ENCODE data around the gene TSN.
"Not testable (repeated sequence)": the region's sequence is repeated elsewhere in the genome, so short reads cannot be mapped to it uniquely, and the experiment has no call there.

Gene TSN

GRCh38 chr2:121804997-121805765 lies 49.7 kb downstream of the TSN start:
- Histone ChIP-seq H3K27me3 (ENCODE audit: control insufficient read depth in 1 of 2, insufficient read depth in 2 of 2, low read length in 2 of 2) (no peaks in the 10 kb centered on the region), H3K4me3 (ENCODE audit: low read depth in 1 of 2, low read length in 2 of 2) (no peak overlapping the region), H3K36me3 (ENCODE audit: insufficient read depth, low read length) (no peaks in the 10 kb centered on the region), H3K4me1 (ENCODE audit: insufficient read depth, low read length) (no peaks in the 10 kb centered on the region), H3K9ac (ENCODE audit: low read length) (no peak overlapping the region), H3K27ac (ENCODE audit: low read depth, low read length) (no peak overlapping the region), H3K9me3 (ENCODE audit: low read length) (no peaks in the 10 kb centered on the region)

- Histone ChIP-seq H3K4me1 (ENCODE audit: insufficient read depth, low read length) (no peaks in the 10 kb centered on the region), H3K36me3 (ENCODE audit: insufficient read depth, low read length) (no peaks in the 10 kb centered on the region), H3K27me3 (ENCODE audit: control insufficient read depth in 1 of 2, insufficient read depth in 2 of 2, low read length in 2 of 2) (no peaks in the 10 kb centered on the region), H3K9ac (ENCODE audit: low read length) (no peak overlapping the region), H3K9me3 (ENCODE audit: low read length) (no peaks in the 10 kb centered on the region), H3K4me3 (ENCODE audit: low read depth in 1 of 2, low read length in 2 of 2) (no peak overlapping the region), H3K27ac (ENCODE audit: low read depth, low read length) (no peak overlapping the region)
These were observed 50.3 kb downstream of the TSN start for GRCh38 chr2:121805766-121806143.

GRCh38 chr2:121807771-121808170 lies 52.3 kb downstream of the TSN start:
- H3K36me3 ChIP-seq (ENCODE audit: insufficient read depth, low read length); H3K27ac ChIP-seq (ENCODE audit: low read depth, low read length); H3K4me1 ChIP-seq (ENCODE audit: insufficient read depth, low read length); H3K9ac ChIP-seq (ENCODE audit: low read length); H3K4me3 ChIP-seq (ENCODE audit: low read depth in 1 of 2, low read length in 2 of 2); H3K9me3 ChIP-seq (ENCODE audit: low read length); H3K27me3 ChIP-seq (ENCODE audit: control insufficient read depth in 1 of 2, insufficient read depth in 2 of 2, low read length in 2 of 2): not testable (repeated sequence)

- no peak overlapping the region for H3K9ac ChIP-seq (ENCODE audit: low read length)
These were observed 54.2 kb downstream of the TSN start for GRCh38 chr2:121809607-121810006.

GRCh38 chr2:121810959-121811853 lies 55.8 kb downstream of the TSN start:
- H3K27ac ChIP-seq (ENCODE audit: low read depth, low read length): no peak overlapping the region
- no peak overlapping the region for H3K9ac ChIP-seq (ENCODE audit: low read length)
- no peaks in the 10 kb centered on the region for H3K9me3 ChIP-seq (ENCODE audit: low read length)
- H3K36me3 ChIP-seq (ENCODE audit: insufficient read depth, low read length): no peaks in the 10 kb centered on the region
- H3K27me3 ChIP-seq (ENCODE audit: control insufficient read depth in 1 of 2, insufficient read depth in 2 of 2, low read length in 2 of 2): no peaks in the 10 kb centered on the region
- H3K4me1 ChIP-seq (ENCODE audit: insufficient read depth, low read length): no peaks in the 10 kb centered on the region
- H3K4me3 ChIP-seq (ENCODE audit: low read depth in 1 of 2, low read length in 2 of 2): no peak overlapping the region

More at GRCh38 chr2:121809607-121810006, 54.2 kb downstream of the TSN start:
- Histone ChIP-seq H3K27me3 (ENCODE audit: control insufficient read depth in 1 of 2, insufficient read depth in 2 of 2, low read length in 2 of 2) (no peaks in the 10 kb centered on the region), H3K36me3 (ENCODE audit: insufficient read depth, low read length) (no peaks in the 10 kb centered on the region), H3K9me3 (ENCODE audit: low read length) (no peaks in the 10 kb centered on the region), H3K4me3 (ENCODE audit: low read depth in 1 of 2, low read length in 2 of 2) (no peak overlapping the region), H3K27ac (ENCODE audit: low read depth, low read length) (no peak overlapping the region), H3K4me1 (ENCODE audit: insufficient read depth, low read length) (no peaks in the 10 kb centered on the region)

GRCh38 chr2:121813083-121813482 lies 57.6 kb downstream of the TSN start:
- not testable (repeated sequence) for H3K4me3 ChIP-seq (ENCODE audit: low read depth in 1 of 2, low read length in 2 of 2); H3K36me3 ChIP-seq (ENCODE audit: insufficient read depth, low read length); H3K27me3 ChIP-seq (ENCODE audit: control insufficient read depth in 1 of 2, insufficient read depth in 2 of 2, low read length in 2 of 2); H3K9me3 ChIP-seq (ENCODE audit: low read length); H3K27ac ChIP-seq (ENCODE audit: low read depth, low read length); H3K9ac ChIP-seq (ENCODE audit: low read length); H3K4me1 ChIP-seq (ENCODE audit: insufficient read depth, low read length)

- Histone ChIP-seq H3K9me3 (ENCODE audit: low read length) (no peaks in the 10 kb centered on the region), H3K27ac (ENCODE audit: low read depth, low read length) (no peak overlapping the region), H3K9ac (ENCODE audit: low read length) (no peak overlapping the region), H3K27me3 (ENCODE audit: control insufficient read depth in 1 of 2, insufficient read depth in 2 of 2, low read length in 2 of 2) (no peaks in the 10 kb centered on the region), H3K36me3 (ENCODE audit: insufficient read depth, low read length) (no peaks in the 10 kb centered on the region), H3K4me3 (ENCODE audit: low read depth in 1 of 2, low read length in 2 of 2) (no peak overlapping the region), H3K4me1 (ENCODE audit: insufficient read depth, low read length) (no peaks in the 10 kb centered on the region)
These were observed 59.8 kb downstream of the TSN start for GRCh38 chr2:121815216-121815615.

GRCh38 chr2:121816797-121817196 lies 61.3 kb downstream of the TSN start:
- H3K27ac ChIP-seq (ENCODE audit: low read depth, low read length): no peak overlapping the region
- no peaks in the 10 kb centered on the region for H3K4me1 ChIP-seq (ENCODE audit: insufficient read depth, low read length)
- no peaks in the 10 kb centered on the region for H3K27me3 ChIP-seq (ENCODE audit: control insufficient read depth in 1 of 2, insufficient read depth in 2 of 2, low read length in 2 of 2)
- no peak overlapping the region for H3K4me3 ChIP-seq (ENCODE audit: low read depth in 1 of 2, low read length in 2 of 2)
- H3K9ac ChIP-seq (ENCODE audit: low read length): no peak overlapping the region
- no peaks in the 10 kb centered on the region for H3K9me3 ChIP-seq (ENCODE audit: low read length)
- no peaks in the 10 kb centered on the region for H3K36me3 ChIP-seq (ENCODE audit: insufficient read depth, low read length)

- not testable (repeated sequence) for H3K4me3 ChIP-seq (ENCODE audit: low read depth in 1 of 2, low read length in 2 of 2); H3K9ac ChIP-seq (ENCODE audit: low read length); H3K4me1 ChIP-seq (ENCODE audit: insufficient read depth, low read length); H3K9me3 ChIP-seq (ENCODE audit: low read length); H3K36me3 ChIP-seq (ENCODE audit: insufficient read depth, low read length); H3K27ac ChIP-seq (ENCODE audit: low read depth, low read length); H3K27me3 ChIP-seq (ENCODE audit: control insufficient read depth in 1 of 2, insufficient read depth in 2 of 2, low read length in 2 of 2)
These were observed 61.9 kb downstream of the TSN start for GRCh38 chr2:121817304-121817703.

Measured in muscle layer of colon (tissue), 2 donors.